Nephron progenitor cell (in vitro differentiated cells): ENCODE measurements around the gene NEK7.

Experiments
- DNase-seq: peaks from one replicate; pipeline ENCODE4 v3.0.0; 2021
- H3K27ac Mint-ChIP-seq: 2 replicates; pipeline ENCODE4 v1.8.0; 2021; ENCODE audit warnings: mild to moderate bottlenecking, moderate library complexity, mixed read lengths
- H3K27me3 Mint-ChIP-seq: 2 replicates; pipeline ENCODE4 v1.8.0; 2021; ENCODE audit warnings: mild to moderate bottlenecking, low read depth, mixed read lengths; ENCODE audit not compliant: poor library complexity
- H3K36me3 Mint-ChIP-seq: 2 replicates; pipeline ENCODE4 v1.8.0; 2021; ENCODE audit warnings: low read depth, mixed read lengths
- H3K4me1 Mint-ChIP-seq: 2 replicates; pipeline ENCODE4 v1.8.0; 2021; ENCODE audit warnings: mixed read lengths
- H3K4me3 Mint-ChIP-seq: 2 replicates; pipeline ENCODE4 v1.8.0; 2021; ENCODE audit warnings: mild to moderate bottlenecking, moderate library complexity, mixed read lengths
- H3K9me3 Mint-ChIP-seq: 2 replicates; pipeline ENCODE4 v1.8.0; 2021; ENCODE audit warnings: mild to moderate bottlenecking, moderate library complexity, mixed read lengths
- TF ChIP-seq, protein P1 (sequence below): fragments of 200-600 bp; sonication (generic); IDR thresholded peaks from 2 replicates; pipeline ENCODE4 v1.5.0; 2021; ENCODE audit warnings: antibody characterized with exemption

The NEK7 gene

DNA sequence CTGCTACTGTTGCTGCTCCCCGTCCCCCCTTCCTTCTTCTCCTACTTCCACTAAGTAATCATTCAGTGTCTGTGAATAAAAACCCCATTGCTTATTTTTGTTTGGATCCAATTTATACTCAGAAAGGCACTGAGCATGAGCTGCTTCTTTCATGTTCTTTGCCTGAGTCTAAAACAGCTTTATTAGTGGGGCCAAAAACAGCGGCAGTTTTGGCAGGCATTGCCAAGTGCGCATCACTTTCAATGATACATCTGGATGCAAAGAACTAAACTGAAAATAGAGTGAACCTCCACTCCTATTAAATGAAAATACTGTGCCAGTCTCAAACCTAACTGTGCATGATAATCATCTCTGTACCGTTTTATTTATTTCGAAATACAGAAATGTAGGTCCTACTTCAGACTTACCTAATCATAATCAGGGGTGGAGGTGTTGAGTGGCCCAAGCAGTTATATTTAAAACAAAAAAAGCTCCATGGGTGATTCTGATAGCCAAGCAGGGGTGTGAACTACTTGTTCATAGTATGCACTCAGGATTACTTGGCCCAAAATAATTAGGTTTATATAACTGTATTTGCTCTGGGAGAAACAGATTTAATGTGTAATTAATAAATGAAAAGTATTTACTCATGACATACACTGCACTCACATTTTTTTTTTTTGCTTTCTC is 48.4 kb downstream of the NEK7 start:
- DNase-seq: no peak
- Mint-ChIP-seq H3K27me3 (peaks cover 2% of the 10 kb centered on the region), H3K27ac (no peak overlapping the region), H3K9me3 (peaks cover 8% of the 10 kb centered on the region), H3K4me3 (no peak overlapping the region), H3K4me1 (no peaks in the 10 kb centered on the region), H3K36me3 (peaks cover 21% of the 10 kb centered on the region)
- TF ChIP-seq, protein P1, sequence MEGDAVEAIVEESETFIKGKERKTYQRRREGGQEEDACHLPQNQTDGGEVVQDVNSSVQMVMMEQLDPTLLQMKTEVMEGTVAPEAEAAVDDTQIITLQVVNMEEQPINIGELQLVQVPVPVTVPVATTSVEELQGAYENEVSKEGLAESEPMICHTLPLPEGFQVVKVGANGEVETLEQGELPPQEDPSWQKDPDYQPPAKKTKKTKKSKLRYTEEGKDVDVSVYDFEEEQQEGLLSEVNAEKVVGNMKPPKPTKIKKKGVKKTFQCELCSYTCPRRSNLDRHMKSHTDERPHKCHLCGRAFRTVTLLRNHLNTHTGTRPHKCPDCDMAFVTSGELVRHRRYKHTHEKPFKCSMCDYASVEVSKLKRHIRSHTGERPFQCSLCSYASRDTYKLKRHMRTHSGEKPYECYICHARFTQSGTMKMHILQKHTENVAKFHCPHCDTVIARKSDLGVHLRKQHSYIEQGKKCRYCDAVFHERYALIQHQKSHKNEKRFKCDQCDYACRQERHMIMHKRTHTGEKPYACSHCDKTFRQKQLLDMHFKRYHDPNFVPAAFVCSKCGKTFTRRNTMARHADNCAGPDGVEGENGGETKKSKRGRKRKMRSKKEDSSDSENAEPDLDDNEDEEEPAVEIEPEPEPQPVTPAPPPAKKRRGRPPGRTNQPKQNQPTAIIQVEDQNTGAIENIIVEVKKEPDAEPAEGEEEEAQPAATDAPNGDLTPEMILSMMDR: no peak

DNA sequence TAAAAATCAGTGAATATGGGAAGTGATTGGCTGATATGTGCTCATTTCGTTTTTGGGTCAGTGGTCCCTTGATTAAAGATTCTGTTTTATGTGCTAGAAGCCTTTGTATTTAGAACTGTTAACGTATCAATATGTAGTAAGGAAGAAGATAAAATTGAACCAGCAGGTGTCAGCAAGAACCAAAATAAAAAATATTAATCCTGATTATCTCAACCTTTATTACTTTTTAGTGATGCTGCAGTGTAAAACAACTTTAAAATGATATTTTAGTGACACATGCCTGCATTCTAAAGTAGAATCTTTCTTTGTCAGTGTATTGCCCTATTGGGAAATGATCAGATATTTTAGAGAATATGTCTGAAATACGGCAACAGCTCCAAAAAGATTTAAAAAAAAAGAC is 49.5 kb downstream of the NEK7 start:
- TF ChIP-seq, protein P1: no peak

DNA sequence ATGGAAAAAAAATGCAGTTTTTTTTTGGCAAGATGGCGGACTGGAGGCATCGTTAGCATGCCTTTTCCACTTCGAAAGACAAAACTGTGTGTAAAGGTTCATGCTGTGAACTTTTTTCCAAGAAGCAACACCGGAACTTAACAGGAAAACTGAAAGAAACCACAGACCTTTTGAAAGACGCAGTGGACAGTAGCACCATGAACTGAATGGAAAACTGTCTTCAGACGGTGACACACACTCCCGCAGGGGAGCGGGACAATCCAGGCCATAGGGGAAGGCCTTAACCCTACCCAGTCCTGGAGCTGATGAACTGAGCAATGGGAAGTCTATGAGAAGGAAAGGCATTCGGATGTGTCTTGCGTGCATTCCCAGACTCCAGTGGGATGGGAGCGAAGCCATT is 54.9 kb downstream of the NEK7 start:
- Mint-ChIP-seq H3K27ac (no peak overlapping the region), H3K4me3 (no peak overlapping the region), H3K27me3 (no peaks in the 10 kb centered on the region), H3K36me3 (peaks cover 61% of the 10 kb centered on the region), H3K9me3 (peaks cover 56% of the 10 kb centered on the region), H3K4me1 (no peaks in the 10 kb centered on the region)
- TF ChIP-seq, protein P1: no peak
- DNase-seq: no peak

More for the DNA sequence above, 49.5 kb downstream of the NEK7 start:
- no peak overlapping the region for H3K27ac Mint-ChIP-seq
- H3K9me3 Mint-ChIP-seq: peaks cover 10% of the 10 kb centered on the region
- H3K27me3 Mint-ChIP-seq: peaks cover 2% of the 10 kb centered on the region
- no peak overlapping the region for H3K4me3 Mint-ChIP-seq
- H3K4me1 Mint-ChIP-seq: no peaks in the 10 kb centered on the region
- DNase-seq: no peak
- H3K36me3 Mint-ChIP-seq: peaks cover 26% of the 10 kb centered on the region

DNA sequence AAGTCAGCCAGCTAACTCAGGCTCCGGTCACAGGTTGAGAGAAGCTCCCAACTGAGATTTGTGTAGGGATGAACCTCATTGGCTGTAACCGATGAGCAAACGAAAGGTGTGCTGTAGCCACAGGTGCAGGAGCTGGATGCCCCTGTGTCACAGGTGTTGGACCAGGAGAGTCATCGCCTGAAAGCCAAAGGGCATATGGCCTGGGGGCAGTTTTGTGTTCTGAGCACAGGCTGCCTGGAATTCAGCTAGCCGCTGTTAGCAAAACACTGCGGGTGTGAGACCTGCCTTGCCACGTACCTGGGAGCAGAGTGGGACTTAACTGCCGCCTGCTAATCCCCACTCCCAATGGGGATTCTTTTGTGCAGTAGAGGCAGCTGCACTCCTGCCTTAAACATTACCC is 55.3 kb downstream of the NEK7 start:
- no peaks in the 10 kb centered on the region for H3K27me3 Mint-ChIP-seq
- TF ChIP-seq, protein P1: no peak
- H3K9me3 Mint-ChIP-seq: peaks cover 60% of the 10 kb centered on the region
- H3K27ac Mint-ChIP-seq: no peak overlapping the region
- H3K36me3 Mint-ChIP-seq: peaks cover 63% of the 10 kb centered on the region
- no peak overlapping the region for H3K4me3 Mint-ChIP-seq
- no peaks in the 10 kb centered on the region for H3K4me1 Mint-ChIP-seq
- DNase-seq: no peak

DNA sequence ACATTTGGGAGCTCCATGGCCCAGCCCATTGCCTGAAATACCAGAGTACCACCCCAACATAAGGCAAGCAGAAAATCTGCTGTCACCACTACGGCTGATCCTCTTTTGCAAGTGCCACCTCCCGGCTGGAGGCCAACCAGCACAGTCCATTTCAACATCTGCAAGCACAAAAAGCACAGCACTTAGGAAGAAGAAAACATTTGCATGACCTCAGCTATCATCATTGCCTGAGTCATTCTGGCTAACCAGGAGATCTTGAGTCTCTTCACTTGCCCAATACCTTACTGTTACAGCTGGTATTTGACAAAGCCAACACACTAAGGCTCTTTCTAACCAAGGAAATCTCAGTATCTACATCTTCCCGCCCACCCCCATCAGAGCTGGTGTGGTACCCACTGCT is 55.9 kb downstream of the NEK7 start:
- TF ChIP-seq, protein P1: no peak
- no peak overlapping the region for H3K27ac Mint-ChIP-seq
- no peak overlapping the region for H3K4me3 Mint-ChIP-seq
- DNase-seq: no peak
- no peaks in the 10 kb centered on the region for H3K27me3 Mint-ChIP-seq
- H3K36me3 Mint-ChIP-seq: peaks cover 63% of the 10 kb centered on the region
- peaks cover 66% of the 10 kb centered on the region for H3K9me3 Mint-ChIP-seq
- no peaks in the 10 kb centered on the region for H3K4me1 Mint-ChIP-seq

DNA sequence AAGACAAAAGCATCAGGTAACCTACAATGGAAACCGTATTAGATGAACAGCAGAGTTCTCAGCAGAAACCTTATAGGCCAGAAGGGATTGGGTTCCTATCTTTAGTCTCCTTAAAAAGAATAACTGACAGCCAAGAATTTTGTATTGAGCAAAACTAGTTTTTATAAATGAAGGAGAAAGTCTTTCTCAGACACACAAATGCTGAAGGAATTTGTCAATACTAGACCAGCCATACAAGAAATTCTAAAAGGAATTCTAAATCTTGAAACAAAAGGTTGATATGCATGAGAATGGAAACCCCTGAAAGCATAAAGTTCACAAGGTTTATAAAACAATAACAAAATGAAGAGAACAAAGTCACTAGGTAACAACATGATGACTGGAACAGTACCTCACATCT is 58.1 kb downstream of the NEK7 start:
- no peak overlapping the region for H3K4me3 Mint-ChIP-seq
- peaks cover 74% of the 10 kb centered on the region for H3K9me3 Mint-ChIP-seq
- no peak overlapping the region for H3K27ac Mint-ChIP-seq

More for the DNA sequence above, 58.1 kb downstream of the NEK7 start:
- H3K36me3 Mint-ChIP-seq: peaks cover 57% of the 10 kb centered on the region
- no peaks in the 10 kb centered on the region for H3K27me3 Mint-ChIP-seq
- TF ChIP-seq, protein P1: no peak
- no peak for DNase-seq
- H3K4me1 Mint-ChIP-seq: no peaks in the 10 kb centered on the region
